HG02610 (cell line): ENCODE measurements around the gene EPHB3.

Experiments used
- ATAC-seq: cut with Tn5 transposase; IDR thresholded peaks from one replicate; pipeline ENCODE4 v1.9.1; 2021; ENCODE audit warnings: mild to moderate bottlenecking, moderate library complexity; ENCODE audit not compliant: unreplicated experiment

EPHB3 gene

GRCh38 chr3:184561061-184561912 lies at the start of gene EPHB3:
Gene EPHB3 (plus strand): TSS chr3:184561785. CDS start chr3:184562236, 451 bp downstream.
- ATAC-seq, result peak; percentile 78

- no peak for ATAC-seq
Measured at GRCh38 chr3:184512621-184513020, 49.0 kb upstream of the EPHB3 start.

GRCh38 chr3:184513276-184514170 lies 48.1 kb upstream of the EPHB3 start:
- peak; percentile 82 for ATAC-seq

- no peak for ATAC-seq
Measured at GRCh38 chr3:184514171-184514490, 47.5 kb upstream of the EPHB3 start.

- ATAC-seq, result no peak
Measured at GRCh38 chr3:184523825-184524615, 37.6 kb upstream of the EPHB3 start.

- no peak for ATAC-seq
Measured at GRCh38 chr3:184524981-184525336, 36.6 kb upstream of the EPHB3 start.

GRCh38 chr3:184525337-184526087 lies 36.1 kb upstream of the EPHB3 start:
- ATAC-seq, result no peak

- no peak for ATAC-seq
Measured at GRCh38 chr3:184526088-184526433, 35.5 kb upstream of the EPHB3 start.

- no peak for ATAC-seq
Measured at GRCh38 chr3:184531626-184532280, 29.8 kb upstream of the EPHB3 start.

- ATAC-seq, result no peak
Measured at GRCh38 chr3:184532940-184533732, 28.4 kb upstream of the EPHB3 start.

- ATAC-seq, result no peak
Measured at GRCh38 chr3:184537885-184538665, 23.5 kb upstream of the EPHB3 start.

GRCh38 chr3:184538666-184539431 lies 22.7 kb upstream of the EPHB3 start:
- no peak for ATAC-seq

- no peak for ATAC-seq
Measured at GRCh38 chr3:184539801-184540435, 21.7 kb upstream of the EPHB3 start.

- no peak for ATAC-seq
Measured at GRCh38 chr3:184540777-184541681, 20.6 kb upstream of the EPHB3 start.

- no peak for ATAC-seq
Measured at GRCh38 chr3:184541886-184542562, 19.6 kb upstream of the EPHB3 start.

GRCh38 chr3:184542577-184542976 lies 19.0 kb upstream of the EPHB3 start:
- no peak for ATAC-seq
